ENCODE measurements around the gene CHD2.
"Not testable (repeated sequence)": the region's sequence is repeated elsewhere in the genome, so short reads cannot be mapped to it uniquely, and the experiment has no call there.

The CHD2 gene

DNA sequence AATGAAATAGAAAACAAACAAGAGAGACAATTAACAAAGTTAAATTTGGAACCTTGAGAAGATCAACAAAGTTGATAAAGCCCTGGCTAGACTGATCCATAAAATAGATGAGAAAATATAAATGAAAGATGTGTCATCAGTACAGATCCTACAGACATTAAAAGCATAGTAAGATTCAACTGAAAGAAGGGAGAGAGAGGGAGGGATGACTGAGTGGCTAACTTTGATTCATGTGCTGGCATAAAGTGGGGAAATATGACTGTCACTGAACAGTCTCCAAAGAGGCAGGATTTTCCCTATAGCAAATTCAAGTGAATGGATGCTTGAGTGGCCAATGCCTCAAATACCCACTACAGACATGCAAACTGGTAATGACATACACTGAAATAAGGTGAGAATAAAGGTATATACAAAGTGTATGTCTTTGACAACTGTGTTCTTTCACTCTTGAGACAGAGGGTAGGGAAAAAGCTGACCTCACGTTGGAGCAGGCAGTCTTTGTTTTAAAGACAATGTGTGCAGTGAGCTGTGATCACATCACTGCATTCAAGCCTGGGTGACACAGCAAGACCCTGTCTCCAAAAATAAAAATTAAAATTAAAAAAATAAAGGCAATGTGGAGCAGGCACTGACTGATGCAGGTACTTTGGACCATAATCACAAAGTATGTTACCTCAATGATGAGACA lies 35.9 kb upstream of the CHD2 start:
- Histone ChIP-seq H3K36me3 (ENCODE audit: control insufficient read depth, low read length) (no peaks in the 10 kb centered on the region), H3K79me2 (ENCODE audit: control insufficient read depth, low read length) (no peaks in the 10 kb centered on the region), H3K9me2 (replicated peaks; ENCODE audit: control insufficient read depth, low read length) (no peaks in the 10 kb centered on the region), H3K4me2 (ENCODE audit: low read length) (peak overlapping the region; percentile 52), H3K27me3 (ENCODE audit: control insufficient read depth, low read length) (no peaks in the 10 kb centered on the region), H4K20me1 (ENCODE audit: control insufficient read depth, insufficient read depth, low read depth, low read length) (no peaks in the 10 kb centered on the region), H3K4me1 (ENCODE audit: control insufficient read depth, low read length) (peaks cover 13% of the 10 kb centered on the region), H3K9me3 (ENCODE audit: control insufficient read depth, insufficient read depth, low read length) (no peaks in the 10 kb centered on the region), H3K27ac (ENCODE audit: low read depth, low read length) (no peak overlapping the region), H3F3A (ENCODE audit: control insufficient read depth, insufficient read depth) (peaks cover 3% of the 10 kb centered on the region; the same call in 1 of the 2 replicates), H3K4me3 (ENCODE audit: low read length) (peak overlapping the region; percentile 34; the same call in 1 of the 2 replicates)
- no peak for TF ChIP-seq EZH2phosphoT487 (IDR thresholded peaks at IDR 0.05; ENCODE audit: borderline replicate concordance, low read length)
- TF ChIP-seq CTCF (IDR thresholded peaks at IDR 0.05; ENCODE audit: low read depth, low read length, poor library complexity, severe bottlenecking): no peak

DNA sequence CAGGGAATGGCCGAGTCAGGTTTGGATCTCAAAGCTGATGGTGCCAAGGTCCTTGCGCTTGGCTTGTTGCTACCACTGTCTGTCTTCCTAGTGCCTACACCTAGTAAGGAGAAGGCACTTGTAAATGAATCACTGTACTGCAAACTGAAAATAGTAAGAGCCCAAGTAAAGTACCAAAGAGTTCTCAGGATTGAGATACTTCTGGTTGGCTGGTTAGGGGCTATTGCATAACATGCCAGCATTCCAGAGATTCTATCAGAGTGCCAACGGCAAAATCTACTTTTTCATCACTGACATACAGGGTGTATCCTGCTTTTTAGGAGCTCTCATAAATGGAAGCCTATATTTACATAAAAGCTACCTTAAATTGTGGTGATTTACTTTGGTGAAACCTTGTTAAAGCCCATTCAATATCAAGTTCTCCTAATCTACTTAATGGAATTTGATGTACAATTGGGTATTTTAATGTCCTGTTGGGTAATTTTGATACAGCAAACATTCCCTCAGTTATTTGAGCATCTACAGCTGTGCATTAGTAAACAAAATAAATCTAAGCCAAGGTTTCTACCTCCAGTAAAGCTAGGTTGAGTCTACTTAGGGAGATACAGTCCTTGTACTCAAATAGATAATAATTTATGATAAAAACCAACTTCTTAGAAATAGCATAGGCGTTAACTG lies 30.7 kb upstream of the CHD2 start:
- Histone ChIP-seq H3K9me3 (ENCODE audit: control insufficient read depth, insufficient read depth, low read length) (no peaks in the 10 kb centered on the region), H3K79me2 (ENCODE audit: control insufficient read depth, low read length) (no peaks in the 10 kb centered on the region), H3K4me2 (ENCODE audit: low read length) (no peak overlapping the region), H3K4me1 (ENCODE audit: control insufficient read depth, low read length) (peaks cover 7% of the 10 kb centered on the region), H3K4me3 (ENCODE audit: low read length) (no peak overlapping the region), H3F3A (ENCODE audit: control insufficient read depth, insufficient read depth) (peaks cover 3% of the 10 kb centered on the region; the same call in 1 of the 2 replicates), H3K27me3 (ENCODE audit: control insufficient read depth, low read length) (no peaks in the 10 kb centered on the region), H3K9me2 (replicated peaks; ENCODE audit: control insufficient read depth, low read length) (no peaks in the 10 kb centered on the region), H4K20me1 (ENCODE audit: control insufficient read depth, insufficient read depth, low read depth, low read length) (no peaks in the 10 kb centered on the region), H3K36me3 (ENCODE audit: control insufficient read depth, low read length) (no peaks in the 10 kb centered on the region), H3K27ac (ENCODE audit: low read depth, low read length) (no peak overlapping the region)
- TF ChIP-seq EZH2phosphoT487 (IDR thresholded peaks at IDR 0.05; ENCODE audit: borderline replicate concordance, low read length) (no peak), CTCF (IDR thresholded peaks at IDR 0.05; ENCODE audit: low read depth, low read length, poor library complexity, severe bottlenecking) (no peak)

DNA sequence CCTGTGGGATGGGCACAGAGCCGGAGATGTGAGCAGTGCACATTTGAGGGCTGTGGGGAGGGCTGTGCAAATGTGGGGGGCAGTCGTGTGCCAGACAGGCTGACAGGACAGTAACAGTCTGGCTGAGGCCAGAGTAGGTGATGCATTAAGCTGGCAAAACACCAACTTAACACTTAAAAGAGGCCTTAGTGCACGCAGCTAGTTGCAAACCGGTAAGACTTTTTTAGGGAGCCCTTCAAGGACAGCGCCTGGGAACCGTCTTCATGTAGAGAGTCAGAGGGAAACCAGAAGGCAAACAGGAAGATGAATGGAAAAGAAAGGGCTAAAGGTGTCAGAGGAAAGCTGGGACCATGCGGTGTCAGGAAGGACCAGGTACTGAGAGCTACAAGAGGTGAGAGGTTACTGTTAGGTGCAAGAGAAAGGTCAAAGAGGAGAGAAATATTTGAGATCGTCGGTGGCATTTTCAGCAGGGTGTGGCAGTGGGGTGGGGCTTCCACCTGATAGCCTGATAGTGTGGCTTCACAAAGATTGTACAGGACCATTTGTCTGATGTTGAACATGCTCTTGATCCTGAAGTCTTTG lies 30.0 kb upstream of the CHD2 start:
- Histone ChIP-seq H3K4me2 (ENCODE audit: low read length) (no peak overlapping the region), H3K27ac (ENCODE audit: low read depth, low read length) (no peak overlapping the region), H3K4me1 (ENCODE audit: control insufficient read depth, low read length) (peaks cover under 1% of the 10 kb centered on the region; the same call in 1 of the 2 replicates), H3K9me2 (replicated peaks; ENCODE audit: control insufficient read depth, low read length) (no peaks in the 10 kb centered on the region), H4K20me1 (ENCODE audit: control insufficient read depth, insufficient read depth, low read depth, low read length) (no peaks in the 10 kb centered on the region), H3K27me3 (ENCODE audit: control insufficient read depth, low read length) (no peaks in the 10 kb centered on the region), H3K79me2 (ENCODE audit: control insufficient read depth, low read length) (no peaks in the 10 kb centered on the region), H3F3A (ENCODE audit: control insufficient read depth, insufficient read depth) (peaks cover 3% of the 10 kb centered on the region; the same call in 1 of the 2 replicates), H3K4me3 (ENCODE audit: low read length) (no peak overlapping the region), H3K9me3 (ENCODE audit: control insufficient read depth, insufficient read depth, low read length) (no peaks in the 10 kb centered on the region), H3K36me3 (ENCODE audit: control insufficient read depth, low read length) (no peaks in the 10 kb centered on the region)
- TF ChIP-seq EZH2phosphoT487 (IDR thresholded peaks at IDR 0.05; ENCODE audit: borderline replicate concordance, low read length) (no peak), CTCF (IDR thresholded peaks at IDR 0.05; ENCODE audit: low read depth, low read length, poor library complexity, severe bottlenecking) (no peak)

DNA sequence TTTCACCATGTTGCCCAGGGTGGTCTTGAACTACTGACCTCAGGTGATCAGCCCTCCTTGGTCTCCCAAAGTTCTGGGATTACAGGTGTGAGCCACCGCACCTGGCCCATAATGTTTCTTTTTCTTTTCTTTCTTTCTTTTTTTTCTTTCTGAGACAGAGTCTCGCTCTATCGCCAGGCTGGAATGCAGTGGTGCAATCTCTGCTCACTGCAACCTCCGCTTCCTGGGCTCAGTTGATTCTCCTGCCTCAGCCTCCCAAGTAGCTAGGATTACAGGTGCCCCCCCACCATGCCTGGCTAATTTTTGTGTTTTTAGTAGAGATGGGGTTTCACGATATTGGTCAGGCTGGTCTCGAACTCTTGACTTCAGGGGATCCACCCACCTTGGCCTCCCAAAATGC lies 27.2 kb upstream of the CHD2 start:
- H3K36me3 ChIP-seq (ENCODE audit: control insufficient read depth, low read length); H3K79me2 ChIP-seq (ENCODE audit: control insufficient read depth, low read length); H3K9me3 ChIP-seq (ENCODE audit: control insufficient read depth, insufficient read depth, low read length); H4K20me1 ChIP-seq (ENCODE audit: control insufficient read depth, insufficient read depth, low read depth, low read length); H3K27me3 ChIP-seq (ENCODE audit: control insufficient read depth, low read length); H3K4me2 ChIP-seq (ENCODE audit: low read length); H3F3A ChIP-seq (ENCODE audit: control insufficient read depth, insufficient read depth); H3K4me1 ChIP-seq (ENCODE audit: control insufficient read depth, low read length); H3K4me3 ChIP-seq (ENCODE audit: low read length); H3K9me2 ChIP-seq (replicated peaks; ENCODE audit: control insufficient read depth, low read length); H3K27ac ChIP-seq (ENCODE audit: low read depth, low read length): not testable (repeated sequence)
